LNCAP (cell line): ENCODE results near the gene KRT2.

Experiments
- TF ChIP-seq, protein P1 (sequence below): fragments of 450-650 bp; IDR thresholded peaks from 2 replicates; pipeline ENCODE4 v1.5.1; 2017; ENCODE audit warnings: mild to moderate bottlenecking

Gene KRT2

DNA sequence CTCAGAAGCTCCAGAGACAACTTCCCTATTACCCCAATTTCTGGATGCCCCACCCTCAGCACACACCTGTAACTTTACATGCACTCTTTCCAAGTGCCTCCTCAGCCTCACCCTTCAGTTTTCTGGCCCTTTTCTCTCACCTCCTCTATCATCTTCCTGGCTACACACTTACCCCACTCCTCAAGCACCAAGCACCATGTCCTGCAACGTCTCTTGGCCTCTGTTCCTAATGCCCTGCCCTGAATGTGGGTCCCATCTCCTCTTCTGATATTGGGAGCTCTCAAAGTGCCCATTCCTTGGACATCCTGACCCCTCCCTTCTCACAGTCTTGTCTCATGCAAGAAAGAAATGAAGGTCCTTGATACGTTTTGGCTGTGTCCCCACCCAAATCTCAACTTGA lies 51.9 kb downstream of the KRT2 start:
- TF ChIP-seq, protein P1, sequence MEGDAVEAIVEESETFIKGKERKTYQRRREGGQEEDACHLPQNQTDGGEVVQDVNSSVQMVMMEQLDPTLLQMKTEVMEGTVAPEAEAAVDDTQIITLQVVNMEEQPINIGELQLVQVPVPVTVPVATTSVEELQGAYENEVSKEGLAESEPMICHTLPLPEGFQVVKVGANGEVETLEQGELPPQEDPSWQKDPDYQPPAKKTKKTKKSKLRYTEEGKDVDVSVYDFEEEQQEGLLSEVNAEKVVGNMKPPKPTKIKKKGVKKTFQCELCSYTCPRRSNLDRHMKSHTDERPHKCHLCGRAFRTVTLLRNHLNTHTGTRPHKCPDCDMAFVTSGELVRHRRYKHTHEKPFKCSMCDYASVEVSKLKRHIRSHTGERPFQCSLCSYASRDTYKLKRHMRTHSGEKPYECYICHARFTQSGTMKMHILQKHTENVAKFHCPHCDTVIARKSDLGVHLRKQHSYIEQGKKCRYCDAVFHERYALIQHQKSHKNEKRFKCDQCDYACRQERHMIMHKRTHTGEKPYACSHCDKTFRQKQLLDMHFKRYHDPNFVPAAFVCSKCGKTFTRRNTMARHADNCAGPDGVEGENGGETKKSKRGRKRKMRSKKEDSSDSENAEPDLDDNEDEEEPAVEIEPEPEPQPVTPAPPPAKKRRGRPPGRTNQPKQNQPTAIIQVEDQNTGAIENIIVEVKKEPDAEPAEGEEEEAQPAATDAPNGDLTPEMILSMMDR = no peak

DNA sequence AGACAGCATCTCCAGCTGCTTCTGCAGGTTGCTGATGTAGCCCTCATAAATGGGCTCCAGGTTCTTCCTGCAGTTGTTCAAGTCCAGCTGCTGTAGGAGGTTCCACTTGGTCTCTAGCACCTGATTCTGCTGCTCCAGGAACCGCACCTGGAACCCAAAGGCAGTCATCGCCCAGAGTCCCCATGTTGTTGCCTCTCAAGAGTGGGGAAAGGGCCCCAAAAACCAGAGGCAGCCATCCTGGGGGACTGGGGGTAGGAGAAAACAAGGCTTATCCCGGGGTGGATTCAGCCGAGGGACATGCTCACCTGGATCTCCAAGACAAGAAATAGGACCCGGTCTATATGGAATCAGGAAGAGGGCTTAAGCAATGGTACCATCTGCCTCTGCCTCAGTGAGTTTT lies 53.0 kb downstream of the KRT2 start:
- TF ChIP-seq, protein P1 = no peak
